Tibial nerve (tissue), 4 donors: ENCODE data around the gene EXOC4. TPM values are rescaled to one million over a fixed set of nuclear protein-coding genes. Genes with fewer than 3 reads are reported as not detected.

Experiments
- DNase-seq, 2 donors: peaks; one replicate each; pipeline ENCODE4 v3.0.0-alpha.2; 2019; ENCODE audit warnings: low spot score in 2 of 2
- H3K27ac ChIP-seq, 4 donors: fragments of 200-600 bp; sonication (generic) in 3 of 4; one replicate each; pipeline ENCODE4 v1.5.1; 2017 to 2019; ENCODE audit warnings: mild to moderate bottlenecking in 1 of 4
- H3K27me3 ChIP-seq, 2 donors: fragments of 200-600 bp; sonication (generic) in 1 of 2; one replicate each; pipeline versions ENCODE4 v1.5.1 to v1.6.0; 2017 to 2019
- H3K36me3 ChIP-seq, 3 donors: fragments of 200-600 bp; sonication (generic); one replicate each; pipeline ENCODE4 v1.5.1; 2018 to 2019
- H3K4me1 ChIP-seq, 4 donors: fragments of 200-600 bp; sonication (generic) in 3 of 4; one replicate each; pipeline ENCODE4 v1.5.1; 2017 to 2019
- H3K4me3 ChIP-seq, 4 donors: fragments of 200-600 bp; sonication (generic) in 3 of 4; one replicate each; pipeline ENCODE4 v1.5.1; 2017 to 2019; ENCODE audit warnings: mild to moderate bottlenecking in 1 of 4, moderate library complexity in 1 of 4
- H3K9me3 ChIP-seq, 4 donors: fragments of 200-600 bp; sonication (generic) in 3 of 4; one replicate each; pipeline ENCODE4 v1.5.1; 2017 to 2019
- EP300 ChIP-seq, 2 donors: sonication (generic); formaldehyde crosslinking; IDR thresholded peaks; one replicate each; pipeline ENCODE4 v1.6.1; 2017; ENCODE audit warnings: antibody characterized with exemption in 2 of 2, mild to moderate bottlenecking in 1 of 2
- POLR2A ChIP-seq, 2 donors: fragments of 450-650 bp; IDR thresholded peaks; one replicate each; pipeline ENCODE4 v1.6.1; 2017; ENCODE audit warnings: antibody characterized with exemption in 2 of 2, mild to moderate bottlenecking in 2 of 2, moderate library complexity in 2 of 2
- WGBS, 2 donors: methylation state at CpG; one replicate each; pipeline ENCODE4 v1.1.5; 2018; 5-methylcytosine and 5-hydroxymethylcytosine counted together
- total RNA-seq, 4 donors: library from RNA; depleted of rRNA; stranded (reverse); fragments of >200 nt; gene quantifications; one replicate each; pipeline ENCODE4 v1.1.0, GENCODE V29; 2016
- TF ChIP-seq, protein P1 (sequence below), 5 experiments: fragments of 200-600 bp in 3 of 5; fragments of 450-650 bp in 2 of 5; sonication (generic) in 3 of 5; IDR thresholded peaks; one replicate each; pipeline ENCODE4 v1.5.1; 2016 to 2019; ENCODE audit warnings: antibody characterized with exemption in 5 of 5, mild to moderate bottlenecking in 3 of 5, moderate library complexity in 2 of 5

The EXOC4 gene
- total RNA-seq, 4 donors from 2014 or later = 70.0 to 104 (median 85.8) TPM

DNA sequence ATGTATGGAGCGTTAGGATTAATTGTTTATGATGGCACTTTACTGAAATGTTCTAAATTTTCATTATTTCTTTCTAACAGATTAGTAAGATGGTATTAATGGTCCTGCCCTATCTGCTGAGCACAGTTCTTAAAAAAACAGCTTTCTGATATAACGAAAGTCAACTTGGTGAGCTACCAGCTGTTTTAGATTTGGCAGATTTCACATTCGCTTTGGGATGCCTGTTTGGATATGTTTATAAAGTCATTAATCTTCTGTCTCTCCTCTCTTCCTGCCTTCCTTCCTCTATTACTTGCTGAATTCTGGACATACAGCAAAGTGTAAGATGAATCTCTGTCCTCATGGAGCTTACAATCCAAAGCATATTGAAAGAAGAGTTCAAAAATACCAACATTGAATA lies 477.5 kb downstream of the EXOC4 start:
- H3K27me3 ChIP-seq = no peaks in the 10 kb centered on the region
- no peak for DNase-seq
- no peaks in the 10 kb centered on the region for H3K4me1 ChIP-seq
- WGBS, 2 donors = 74 to 78% methylated on average over 3 of the region's 3 CpGs
- no peaks in the 10 kb centered on the region for H3K36me3 ChIP-seq
- H3K27ac ChIP-seq = no peak overlapping the region
- H3K4me3 ChIP-seq = no peak overlapping the region
- TF ChIP-seq POLR2A (IDR thresholded peaks at IDR 0.05) = no peak
- TF ChIP-seq, protein P1, sequence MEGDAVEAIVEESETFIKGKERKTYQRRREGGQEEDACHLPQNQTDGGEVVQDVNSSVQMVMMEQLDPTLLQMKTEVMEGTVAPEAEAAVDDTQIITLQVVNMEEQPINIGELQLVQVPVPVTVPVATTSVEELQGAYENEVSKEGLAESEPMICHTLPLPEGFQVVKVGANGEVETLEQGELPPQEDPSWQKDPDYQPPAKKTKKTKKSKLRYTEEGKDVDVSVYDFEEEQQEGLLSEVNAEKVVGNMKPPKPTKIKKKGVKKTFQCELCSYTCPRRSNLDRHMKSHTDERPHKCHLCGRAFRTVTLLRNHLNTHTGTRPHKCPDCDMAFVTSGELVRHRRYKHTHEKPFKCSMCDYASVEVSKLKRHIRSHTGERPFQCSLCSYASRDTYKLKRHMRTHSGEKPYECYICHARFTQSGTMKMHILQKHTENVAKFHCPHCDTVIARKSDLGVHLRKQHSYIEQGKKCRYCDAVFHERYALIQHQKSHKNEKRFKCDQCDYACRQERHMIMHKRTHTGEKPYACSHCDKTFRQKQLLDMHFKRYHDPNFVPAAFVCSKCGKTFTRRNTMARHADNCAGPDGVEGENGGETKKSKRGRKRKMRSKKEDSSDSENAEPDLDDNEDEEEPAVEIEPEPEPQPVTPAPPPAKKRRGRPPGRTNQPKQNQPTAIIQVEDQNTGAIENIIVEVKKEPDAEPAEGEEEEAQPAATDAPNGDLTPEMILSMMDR (IDR thresholded peaks at IDR 0.05) = no peak
- no peak for TF ChIP-seq EP300 (IDR thresholded peaks at IDR 0.05)
- H3K9me3 ChIP-seq = no peaks in the 10 kb centered on the region

DNA sequence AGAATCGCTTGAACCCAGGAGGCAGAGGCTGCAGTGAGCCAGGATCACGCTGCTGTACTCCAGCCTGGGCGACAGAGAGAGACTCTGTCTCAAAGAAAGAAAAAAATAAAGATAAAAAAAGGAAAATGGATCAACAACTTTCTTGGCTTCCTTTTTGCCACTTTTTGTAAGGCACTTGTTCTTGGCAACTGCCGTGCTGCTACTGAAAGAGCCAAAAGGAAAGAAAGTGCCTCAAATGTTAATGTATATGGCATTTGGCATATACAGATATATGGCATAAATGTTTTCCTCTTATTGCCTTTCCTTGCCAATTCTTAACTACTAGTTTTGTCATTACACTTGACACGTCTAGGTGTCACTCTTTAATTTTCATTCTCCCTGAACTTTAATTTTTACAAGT lies 480.5 kb downstream of the EXOC4 start:
- Histone ChIP-seq H3K9me3 (no peaks in the 10 kb centered on the region), H3K27ac (no peak overlapping the region), H3K27me3 (no peaks in the 10 kb centered on the region), H3K4me3 (no peak overlapping the region), H3K36me3 (no peaks in the 10 kb centered on the region), H3K4me1 (no peaks in the 10 kb centered on the region)
- no peak for DNase-seq
- WGBS, 2 donors = 92 to 97% methylated on average over 5 of the region's 5 CpGs
- TF ChIP-seq EP300 (IDR thresholded peaks at IDR 0.05) = no peak
- TF ChIP-seq, protein P1 (IDR thresholded peaks at IDR 0.05) = no peak
- TF ChIP-seq POLR2A (IDR thresholded peaks at IDR 0.05) = no peak

DNA sequence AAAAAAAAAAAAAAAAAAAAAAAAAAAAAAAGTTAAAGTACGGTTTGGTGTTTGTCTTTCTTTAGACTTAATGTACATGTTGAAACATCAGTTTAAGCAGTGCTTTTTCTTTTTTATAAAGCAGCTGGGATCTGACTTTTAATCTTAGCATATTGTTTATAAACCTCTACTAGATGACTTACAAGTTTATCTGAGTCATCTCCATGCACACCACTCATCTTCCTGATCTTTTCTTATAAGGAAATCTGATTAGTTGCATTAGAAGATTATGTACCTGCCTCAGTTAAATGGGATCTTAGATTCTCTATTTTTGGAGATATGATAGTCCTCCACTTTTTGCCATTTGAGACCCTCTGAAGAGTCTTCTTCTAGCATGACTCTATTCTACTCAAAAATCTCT lies 482.3 kb downstream of the EXOC4 start:
- TF ChIP-seq POLR2A (IDR thresholded peaks at IDR 0.05) = no peak
- TF ChIP-seq EP300 (IDR thresholded peaks at IDR 0.05) = no peak
- TF ChIP-seq, protein P1 (IDR thresholded peaks at IDR 0.05) = no peak
- H3K27me3 ChIP-seq = no peaks in the 10 kb centered on the region
- no peaks in the 10 kb centered on the region for H3K4me1 ChIP-seq
- no peak for DNase-seq
- H3K9me3 ChIP-seq = no peaks in the 10 kb centered on the region
- 83 to 89% methylated on average over 1 of the region's 1 CpG for WGBS, 2 donors
- H3K27ac ChIP-seq = no peak overlapping the region
- H3K36me3 ChIP-seq = no peaks in the 10 kb centered on the region
- no peak overlapping the region for H3K4me3 ChIP-seq

DNA sequence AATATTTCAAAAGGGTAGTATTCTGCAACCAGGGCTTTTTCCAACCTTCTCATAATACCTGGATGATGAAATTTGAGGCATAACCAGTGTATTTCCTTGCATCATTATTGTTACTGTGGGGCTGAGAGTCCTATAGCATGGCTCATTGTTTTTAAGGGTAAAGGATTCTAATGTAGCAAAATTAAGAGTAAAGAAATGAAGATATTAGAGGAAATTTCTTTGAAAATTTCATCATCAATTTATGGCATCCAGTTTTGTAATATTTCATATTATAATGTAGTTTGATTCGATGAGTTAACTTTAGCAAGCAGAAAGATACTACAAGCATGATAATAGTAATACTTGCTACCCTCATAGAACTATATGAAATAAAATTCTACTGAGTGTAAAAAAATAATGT lies 486.9 kb downstream of the EXOC4 start:
- H3K36me3 ChIP-seq = no peaks in the 10 kb centered on the region

DNA sequence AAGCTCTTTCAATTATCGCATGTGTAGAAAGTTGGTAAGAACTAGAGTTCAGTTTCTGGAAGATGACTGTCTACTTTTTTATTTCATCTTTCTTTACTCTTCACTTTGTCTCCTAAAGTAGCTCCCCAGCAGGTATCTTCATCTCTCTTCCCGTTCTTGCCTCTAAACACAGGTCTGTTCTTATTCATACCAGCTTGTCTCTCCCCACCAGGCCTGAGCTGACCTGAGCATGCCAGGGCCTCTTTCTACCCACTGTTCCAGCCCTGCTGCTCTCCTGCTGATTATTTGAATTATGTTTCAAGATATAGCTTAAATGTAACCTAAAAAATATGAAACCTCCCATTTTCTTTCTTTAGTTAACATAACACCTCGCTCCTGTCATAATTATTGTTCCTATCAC lies 488.2 kb downstream of the EXOC4 start:
- WGBS, 2 donors = 93 to 95% methylated on average over 3 of the region's 3 CpGs
- Histone ChIP-seq H3K4me1 (peaks cover 0 to 2% (median 0%) of the 10 kb centered on the region in 4 donors), H3K36me3 (no peaks in the 10 kb centered on the region), H3K4me3 (no peak overlapping the region), H3K9me3 (no peaks in the 10 kb centered on the region), H3K27me3 (no peaks in the 10 kb centered on the region), H3K27ac (no peak overlapping the region)
- no peak for TF ChIP-seq EP300 (IDR thresholded peaks at IDR 0.05)
- DNase-seq = no peak

More for the DNA sequence above, 486.9 kb downstream of the EXOC4 start:
- TF ChIP-seq POLR2A (IDR thresholded peaks at IDR 0.05) (no peak), EP300 (IDR thresholded peaks at IDR 0.05) (no peak)
- TF ChIP-seq, protein P1 (IDR thresholded peaks at IDR 0.05) = no peak
- 97 to 100% methylated on average over 1 of the region's 1 CpG for WGBS, 2 donors
- Histone ChIP-seq H3K4me3 (no peak overlapping the region), H3K9me3 (no peaks in the 10 kb centered on the region), H3K27ac (no peak overlapping the region), H3K27me3 (no peaks in the 10 kb centered on the region), H3K4me1 (peaks cover 0 to 2% (median 0%) of the 10 kb centered on the region in 4 donors)
- DNase-seq = no peak

DNA sequence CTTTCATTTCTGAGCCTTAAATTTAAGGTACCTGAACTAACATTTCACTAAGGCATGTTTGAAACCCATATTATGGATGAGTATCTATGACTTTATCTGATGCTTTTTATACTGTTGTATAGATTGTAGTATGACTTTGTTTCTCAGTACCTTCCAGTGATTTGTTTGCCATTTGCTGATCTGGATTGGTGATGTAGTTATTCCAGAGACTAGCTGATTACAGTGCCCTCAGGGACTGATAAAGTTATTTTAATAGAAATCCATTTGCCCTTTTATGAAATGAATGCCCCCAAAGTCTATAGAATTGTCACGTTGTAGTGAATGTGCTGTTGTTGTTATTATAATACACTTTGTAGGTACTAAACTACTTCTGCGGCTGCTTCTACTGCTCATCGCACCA lies 488.8 kb downstream of the EXOC4 start:
- no peaks in the 10 kb centered on the region for H3K9me3 ChIP-seq
- no peak overlapping the region for H3K4me3 ChIP-seq
- no peaks in the 10 kb centered on the region for H3K36me3 ChIP-seq
- TF ChIP-seq EP300 (IDR thresholded peaks at IDR 0.05) (no peak), POLR2A (IDR thresholded peaks at IDR 0.05) (no peak)
- TF ChIP-seq, protein P1 (IDR thresholded peaks at IDR 0.05) = no peak
- H3K4me1 ChIP-seq = peaks cover 0 to 2% (median 0%) of the 10 kb centered on the region in 4 donors
- H3K27me3 ChIP-seq = no peaks in the 10 kb centered on the region
- no peak for DNase-seq
- H3K27ac ChIP-seq = no peak overlapping the region
- WGBS, 2 donors = 93 to 94% methylated on average over 3 of the region's 3 CpGs
